IPS-11a (cell line): ENCODE results near the gene WFIKKN2.
"Not testable (repeated sequence)": the region's sequence is repeated elsewhere in the genome, so short reads cannot be mapped to it uniquely, and the experiment has no call there.

Experiments
- H3K4me3 ChIP-seq: one replicate; pipeline ENCODE4 v1.5.1; 2013; ENCODE audit warnings: low read depth, low read length, control low read depth

The WFIKKN2 gene

GRCh38 chr17:50872710-50873424, 37.5 kb downstream of the WFIKKN2 start:
- no peak overlapping the region for H3K4me3 ChIP-seq

DNA sequence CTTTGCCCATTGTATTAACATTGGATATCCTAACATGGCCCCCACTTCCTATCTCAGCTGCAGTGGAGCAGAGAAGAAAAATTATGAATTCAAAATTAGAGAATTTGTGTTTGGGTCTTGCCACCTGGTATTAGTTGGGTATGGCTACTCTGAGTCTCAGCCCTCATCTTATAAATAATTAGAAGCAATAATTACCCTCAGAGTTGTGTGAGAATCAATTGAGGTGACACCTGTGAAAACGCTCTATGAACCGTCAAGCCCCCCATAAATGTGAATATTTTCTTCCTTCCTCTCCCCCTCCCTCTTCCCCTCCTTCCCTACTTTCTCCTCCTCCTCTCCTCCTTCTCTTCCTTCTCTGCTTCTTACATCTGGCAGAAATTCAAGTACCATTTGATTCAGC, 39.7 kb downstream of the WFIKKN2 start:
- H3K4me3 ChIP-seq, result no peak overlapping the region

- not testable (repeated sequence) for H3K4me3 ChIP-seq
Measured at GRCh38 chr17:50877042-50877441, 41.7 kb downstream of the WFIKKN2 start.

GRCh38 chr17:50877838-50878237, 42.5 kb downstream of the WFIKKN2 start:
- no peak overlapping the region for H3K4me3 ChIP-seq

GRCh38 chr17:50879086-50879485, 43.7 kb downstream of the WFIKKN2 start:
- no peak overlapping the region for H3K4me3 ChIP-seq

DNA sequence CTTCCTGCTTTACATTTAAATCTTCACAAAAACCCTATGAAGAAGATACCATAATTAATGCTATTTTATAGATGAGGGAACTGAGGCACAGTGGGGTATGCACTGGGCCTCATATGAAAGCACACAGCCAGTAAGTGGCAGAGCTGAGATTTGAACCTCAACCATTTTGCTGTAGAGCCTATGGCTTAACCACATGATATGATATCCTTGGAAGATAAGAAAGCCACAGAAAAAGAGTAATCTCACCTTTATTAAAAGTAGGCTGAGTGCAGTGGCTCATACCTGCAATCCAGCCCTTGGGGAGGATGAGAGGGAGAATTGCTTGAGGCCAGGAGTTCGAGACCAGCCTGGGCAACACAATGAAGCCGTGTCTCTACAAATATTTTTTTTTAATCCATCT, 45.8 kb downstream of the WFIKKN2 start:
- no peak overlapping the region for H3K4me3 ChIP-seq

DNA sequence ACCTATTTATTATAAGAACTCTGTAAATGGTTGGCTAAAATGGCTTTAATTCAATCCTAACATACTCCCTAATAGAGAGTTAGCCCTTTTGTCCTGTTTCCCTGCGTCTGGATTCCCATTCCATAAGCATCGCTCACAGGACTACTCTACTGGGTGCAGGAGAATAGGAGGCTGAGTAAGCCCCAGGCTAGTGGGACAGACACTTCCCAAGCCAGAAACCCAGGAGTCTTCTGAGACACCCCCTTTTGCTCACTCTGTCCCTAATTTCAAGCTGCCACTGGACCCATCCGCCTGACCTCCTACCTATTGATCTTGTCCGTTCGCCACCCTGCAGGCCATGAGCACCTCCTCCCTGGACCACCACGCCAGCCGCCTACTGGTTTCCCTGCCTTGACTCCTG, 47.5 kb downstream of the WFIKKN2 start:
- H3K4me3 ChIP-seq, result no peak overlapping the region

GRCh38 chr17:50883850-50884438, 48.6 kb downstream of the WFIKKN2 start:
- no peak overlapping the region for H3K4me3 ChIP-seq

DNA sequence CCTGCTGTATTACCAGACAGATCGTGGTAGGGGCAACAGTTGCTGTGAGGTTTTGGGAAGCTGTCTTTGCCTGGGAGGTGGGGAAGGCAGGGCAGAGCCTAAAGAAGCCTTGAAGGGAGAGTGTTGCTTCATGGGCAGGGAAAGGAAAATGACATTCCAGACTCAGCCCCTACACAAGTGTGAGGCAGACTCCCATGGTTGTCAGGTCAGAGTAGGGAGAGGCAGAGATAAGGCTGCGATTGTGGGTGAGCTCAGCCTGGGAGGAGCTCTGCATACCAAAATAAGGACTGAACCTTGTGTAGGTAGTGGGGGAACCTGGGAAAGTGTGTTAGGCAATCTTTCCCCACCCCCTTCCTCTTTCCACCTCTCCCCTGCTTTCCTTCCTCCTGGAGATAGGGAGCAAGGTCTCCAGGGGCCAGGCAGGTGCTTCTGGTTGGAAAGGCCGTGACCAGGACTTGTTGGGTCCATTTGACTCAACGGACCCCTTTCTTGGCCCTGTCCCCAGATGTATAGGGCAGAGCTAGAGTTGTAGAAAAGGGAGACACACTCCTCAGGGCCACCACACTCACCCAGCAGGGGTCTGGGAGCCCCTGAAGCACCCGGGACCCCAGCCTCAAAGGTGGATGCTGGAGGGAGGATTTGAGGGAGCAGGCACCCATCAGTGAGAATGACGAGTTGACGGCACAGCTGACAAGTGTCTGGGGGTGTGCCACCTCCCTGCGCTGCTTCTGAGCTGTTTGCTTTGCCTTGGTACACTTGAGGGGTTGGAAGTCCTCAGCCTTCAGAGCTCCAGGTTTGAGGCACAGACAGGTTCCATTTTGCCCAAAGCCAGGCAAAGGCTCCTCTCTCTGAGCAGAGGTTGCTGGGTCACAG, 49.3 kb downstream of the WFIKKN2 start:
- H3K4me3 ChIP-seq, result no peak overlapping the region

DNA sequence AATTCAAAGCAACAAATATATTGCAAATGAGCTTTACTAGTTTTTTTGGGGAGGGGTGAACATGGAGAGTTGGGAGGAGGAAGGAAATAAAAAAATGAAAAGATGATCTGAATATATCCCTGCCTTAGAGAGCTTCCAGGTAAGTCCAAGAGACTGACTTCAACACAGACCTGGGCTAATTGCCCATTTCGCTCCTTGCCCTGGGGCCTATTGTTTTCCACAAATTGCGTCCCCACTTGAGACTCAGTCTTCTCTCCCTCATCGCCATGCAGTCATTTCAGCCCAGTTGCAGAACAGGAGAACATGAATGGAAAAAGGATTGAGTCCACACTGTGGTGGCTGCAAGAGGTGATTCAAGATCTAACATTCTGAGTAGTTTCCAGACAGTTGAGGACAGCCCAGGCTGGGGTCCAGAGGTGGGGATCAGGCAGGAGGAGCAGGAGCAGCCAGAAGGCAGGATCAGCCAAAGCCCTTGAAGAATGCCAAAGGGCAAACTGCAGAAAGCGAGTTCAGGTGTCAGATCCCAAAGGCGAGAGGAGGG, 52.4 kb downstream of the WFIKKN2 start:
- H3K4me3 ChIP-seq, result no peak overlapping the region

DNA sequence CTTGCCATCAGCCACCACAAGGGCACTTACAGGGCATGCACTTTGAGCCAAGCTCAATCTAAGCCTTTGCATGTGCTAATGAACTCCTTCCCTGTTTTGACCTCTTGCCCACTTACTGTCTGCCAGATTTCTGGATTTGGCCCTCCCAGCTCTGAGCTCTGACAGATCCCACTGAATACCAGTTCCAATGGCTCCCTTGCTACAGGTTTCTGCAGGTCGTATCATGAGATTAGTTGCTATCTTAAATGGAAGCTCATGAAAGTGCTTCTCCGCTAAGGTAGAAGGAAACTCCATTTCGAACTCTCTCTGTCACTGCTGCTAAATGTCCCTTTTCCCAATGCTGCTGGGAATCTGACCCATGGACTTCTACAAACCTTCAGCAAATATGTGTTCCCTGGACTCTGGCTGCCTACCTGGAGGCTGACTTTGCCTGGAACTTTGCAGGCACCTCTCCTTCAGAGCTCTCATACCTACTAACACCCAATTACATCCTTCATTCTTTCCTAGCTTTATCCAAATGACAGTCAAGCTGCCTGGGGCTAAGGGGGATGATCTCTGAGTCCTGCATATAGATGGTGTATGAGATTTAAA, 54.2 kb downstream of the WFIKKN2 start:
- no peak overlapping the region for H3K4me3 ChIP-seq

- H3K4me3 ChIP-seq, result no peak overlapping the region
Measured at GRCh38 chr17:50890675-50891516, 55.5 kb downstream of the WFIKKN2 start.

DNA sequence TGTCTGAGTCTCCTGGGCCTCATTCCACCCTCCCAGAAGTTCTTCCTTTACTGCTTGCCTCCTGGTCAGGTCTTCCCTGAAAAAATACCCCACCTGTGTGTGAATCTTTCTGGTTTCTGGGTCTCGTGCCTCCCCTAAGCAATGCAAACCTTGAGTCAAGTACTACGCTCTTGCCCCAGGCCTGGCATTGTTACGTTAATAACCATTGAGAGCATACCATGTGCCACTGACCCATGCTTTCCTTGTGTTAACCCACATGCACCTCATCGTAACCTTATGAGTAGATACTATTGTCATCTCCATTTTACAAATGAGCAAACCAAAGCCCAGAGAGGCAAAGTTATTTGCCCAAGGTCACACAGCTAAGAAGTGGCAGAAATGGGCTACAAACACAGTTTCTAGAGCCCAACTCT, 56.2 kb downstream of the WFIKKN2 start:
- no peak overlapping the region for H3K4me3 ChIP-seq
